ENCODE data around the gene KLK13. TPM values are rescaled to one million over a fixed set of nuclear protein-coding genes. Genes with fewer than 3 reads are reported as not detected.

The KLK13 gene
- total and polyA plus RNA-seq, 2 of the 13 experiments (the other 11 are each of a cell fraction or from before 2014, with no cell fraction given) = 0.09 TPM; not detected in 1

DNA sequence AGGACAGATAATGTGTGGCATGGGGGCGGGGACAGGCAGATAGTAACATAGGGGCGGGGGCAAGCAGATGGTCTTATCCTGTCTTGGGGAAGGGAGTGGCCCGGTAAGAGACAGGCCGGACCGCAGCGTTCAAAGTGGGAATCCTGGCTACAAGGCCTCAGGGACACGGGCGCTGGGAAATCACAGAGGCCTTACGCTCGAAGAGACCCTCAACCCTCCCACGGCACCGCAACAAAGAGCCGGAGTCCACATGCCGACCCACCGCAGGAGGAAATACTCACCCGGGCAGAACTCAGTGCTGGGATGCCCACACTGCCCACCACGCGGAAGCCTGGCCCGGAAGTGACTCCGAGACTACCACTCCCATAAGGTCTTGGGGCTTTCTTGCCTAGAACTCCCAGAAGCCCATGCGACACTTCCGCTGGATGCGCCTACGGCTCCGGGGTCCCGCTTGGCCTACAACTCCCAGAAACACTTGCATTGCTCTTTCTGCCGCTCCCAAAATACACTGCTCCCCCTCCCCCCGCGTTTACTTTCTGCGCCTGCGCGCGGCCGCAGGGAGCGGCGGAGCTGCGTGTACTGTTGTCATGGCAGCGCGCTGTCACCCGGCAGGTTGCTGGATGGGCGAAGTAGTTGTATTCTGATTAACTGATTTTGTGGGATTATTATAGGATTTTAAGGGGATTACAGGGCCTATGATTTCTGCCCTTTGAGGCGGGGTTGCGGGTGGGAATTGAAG lies 43.3 kb upstream of the KLK13 start, which contains the start of gene CTU1 (continued):
- TF ChIP-seq, protein P1, sequence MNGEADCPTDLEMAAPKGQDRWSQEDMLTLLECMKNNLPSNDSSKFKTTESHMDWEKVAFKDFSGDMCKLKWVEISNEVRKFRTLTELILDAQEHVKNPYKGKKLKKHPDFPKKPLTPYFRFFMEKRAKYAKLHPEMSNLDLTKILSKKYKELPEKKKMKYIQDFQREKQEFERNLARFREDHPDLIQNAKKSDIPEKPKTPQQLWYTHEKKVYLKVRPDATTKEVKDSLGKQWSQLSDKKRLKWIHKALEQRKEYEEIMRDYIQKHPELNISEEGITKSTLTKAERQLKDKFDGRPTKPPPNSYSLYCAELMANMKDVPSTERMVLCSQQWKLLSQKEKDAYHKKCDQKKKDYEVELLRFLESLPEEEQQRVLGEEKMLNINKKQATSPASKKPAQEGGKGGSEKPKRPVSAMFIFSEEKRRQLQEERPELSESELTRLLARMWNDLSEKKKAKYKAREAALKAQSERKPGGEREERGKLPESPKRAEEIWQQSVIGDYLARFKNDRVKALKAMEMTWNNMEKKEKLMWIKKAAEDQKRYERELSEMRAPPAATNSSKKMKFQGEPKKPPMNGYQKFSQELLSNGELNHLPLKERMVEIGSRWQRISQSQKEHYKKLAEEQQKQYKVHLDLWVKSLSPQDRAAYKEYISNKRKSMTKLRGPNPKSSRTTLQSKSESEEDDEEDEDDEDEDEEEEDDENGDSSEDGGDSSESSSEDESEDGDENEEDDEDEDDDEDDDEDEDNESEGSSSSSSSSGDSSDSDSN (CRISPR knock-in tag; IDR thresholded peaks at IDR 0.05) = peak; percentile 25; the same call in 1 of the 2 replicates
- TF ChIP-seq ZNF746 (CRISPR knock-in tag; IDR thresholded peaks at IDR 0.05) (no peak), HOXA5 (CRISPR knock-in tag; IDR thresholded peaks at IDR 0.05) (0 out of 2 replicates have a peak, but pooled peaks have one; percentile 35), XRCC5 (optimal IDR thresholded peaks at IDR 0.05; ENCODE audit: low read length) (peak; percentile 32), DNMT3B (CRISPR knock-in tag; conservative IDR thresholded peaks at IDR 0.05) (no peak), SMYD3 (CRISPR knock-in tag; IDR thresholded peaks at IDR 0.05) (no peak), SOX5 (CRISPR knock-in tag; IDR thresholded peaks at IDR 0.05; ENCODE audit: borderline replicate concordance) (peak; percentile 22; the same call in 1 of the 2 replicates), MIER3 (CRISPR knock-in tag; IDR thresholded peaks at IDR 0.05; ENCODE audit: borderline replicate concordance) (peak; percentile 84), ZNF292 (CRISPR knock-in tag; IDR thresholded peaks at IDR 0.05; ENCODE audit: borderline replicate concordance, low read depth) (no peak), NR2F2 (IDR thresholded peaks at IDR 0.05; ENCODE audit: borderline replicate concordance, low read depth) (no peak), STAG1 (CRISPR knock-in tag; IDR thresholded peaks at IDR 0.05) (no peak), KLF11 (CRISPR knock-in tag; IDR thresholded peaks at IDR 0.05) (no peak)
- TF ChIP-seq, protein P2, sequence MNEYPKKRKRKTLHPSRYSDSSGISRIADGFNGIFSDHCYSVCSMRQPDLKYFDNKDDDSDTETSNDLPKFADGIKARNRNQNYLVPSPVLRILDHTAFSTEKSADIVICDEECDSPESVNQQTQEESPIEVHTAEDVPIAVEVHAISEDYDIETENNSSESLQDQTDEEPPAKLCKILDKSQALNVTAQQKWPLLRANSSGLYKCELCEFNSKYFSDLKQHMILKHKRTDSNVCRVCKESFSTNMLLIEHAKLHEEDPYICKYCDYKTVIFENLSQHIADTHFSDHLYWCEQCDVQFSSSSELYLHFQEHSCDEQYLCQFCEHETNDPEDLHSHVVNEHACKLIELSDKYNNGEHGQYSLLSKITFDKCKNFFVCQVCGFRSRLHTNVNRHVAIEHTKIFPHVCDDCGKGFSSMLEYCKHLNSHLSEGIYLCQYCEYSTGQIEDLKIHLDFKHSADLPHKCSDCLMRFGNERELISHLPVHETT (CRISPR knock-in tag; conservative IDR thresholded peaks at IDR 0.05) = peak; percentile 71; the same call in 1 of the 2 replicates
- TF ChIP-seq, protein P3, sequence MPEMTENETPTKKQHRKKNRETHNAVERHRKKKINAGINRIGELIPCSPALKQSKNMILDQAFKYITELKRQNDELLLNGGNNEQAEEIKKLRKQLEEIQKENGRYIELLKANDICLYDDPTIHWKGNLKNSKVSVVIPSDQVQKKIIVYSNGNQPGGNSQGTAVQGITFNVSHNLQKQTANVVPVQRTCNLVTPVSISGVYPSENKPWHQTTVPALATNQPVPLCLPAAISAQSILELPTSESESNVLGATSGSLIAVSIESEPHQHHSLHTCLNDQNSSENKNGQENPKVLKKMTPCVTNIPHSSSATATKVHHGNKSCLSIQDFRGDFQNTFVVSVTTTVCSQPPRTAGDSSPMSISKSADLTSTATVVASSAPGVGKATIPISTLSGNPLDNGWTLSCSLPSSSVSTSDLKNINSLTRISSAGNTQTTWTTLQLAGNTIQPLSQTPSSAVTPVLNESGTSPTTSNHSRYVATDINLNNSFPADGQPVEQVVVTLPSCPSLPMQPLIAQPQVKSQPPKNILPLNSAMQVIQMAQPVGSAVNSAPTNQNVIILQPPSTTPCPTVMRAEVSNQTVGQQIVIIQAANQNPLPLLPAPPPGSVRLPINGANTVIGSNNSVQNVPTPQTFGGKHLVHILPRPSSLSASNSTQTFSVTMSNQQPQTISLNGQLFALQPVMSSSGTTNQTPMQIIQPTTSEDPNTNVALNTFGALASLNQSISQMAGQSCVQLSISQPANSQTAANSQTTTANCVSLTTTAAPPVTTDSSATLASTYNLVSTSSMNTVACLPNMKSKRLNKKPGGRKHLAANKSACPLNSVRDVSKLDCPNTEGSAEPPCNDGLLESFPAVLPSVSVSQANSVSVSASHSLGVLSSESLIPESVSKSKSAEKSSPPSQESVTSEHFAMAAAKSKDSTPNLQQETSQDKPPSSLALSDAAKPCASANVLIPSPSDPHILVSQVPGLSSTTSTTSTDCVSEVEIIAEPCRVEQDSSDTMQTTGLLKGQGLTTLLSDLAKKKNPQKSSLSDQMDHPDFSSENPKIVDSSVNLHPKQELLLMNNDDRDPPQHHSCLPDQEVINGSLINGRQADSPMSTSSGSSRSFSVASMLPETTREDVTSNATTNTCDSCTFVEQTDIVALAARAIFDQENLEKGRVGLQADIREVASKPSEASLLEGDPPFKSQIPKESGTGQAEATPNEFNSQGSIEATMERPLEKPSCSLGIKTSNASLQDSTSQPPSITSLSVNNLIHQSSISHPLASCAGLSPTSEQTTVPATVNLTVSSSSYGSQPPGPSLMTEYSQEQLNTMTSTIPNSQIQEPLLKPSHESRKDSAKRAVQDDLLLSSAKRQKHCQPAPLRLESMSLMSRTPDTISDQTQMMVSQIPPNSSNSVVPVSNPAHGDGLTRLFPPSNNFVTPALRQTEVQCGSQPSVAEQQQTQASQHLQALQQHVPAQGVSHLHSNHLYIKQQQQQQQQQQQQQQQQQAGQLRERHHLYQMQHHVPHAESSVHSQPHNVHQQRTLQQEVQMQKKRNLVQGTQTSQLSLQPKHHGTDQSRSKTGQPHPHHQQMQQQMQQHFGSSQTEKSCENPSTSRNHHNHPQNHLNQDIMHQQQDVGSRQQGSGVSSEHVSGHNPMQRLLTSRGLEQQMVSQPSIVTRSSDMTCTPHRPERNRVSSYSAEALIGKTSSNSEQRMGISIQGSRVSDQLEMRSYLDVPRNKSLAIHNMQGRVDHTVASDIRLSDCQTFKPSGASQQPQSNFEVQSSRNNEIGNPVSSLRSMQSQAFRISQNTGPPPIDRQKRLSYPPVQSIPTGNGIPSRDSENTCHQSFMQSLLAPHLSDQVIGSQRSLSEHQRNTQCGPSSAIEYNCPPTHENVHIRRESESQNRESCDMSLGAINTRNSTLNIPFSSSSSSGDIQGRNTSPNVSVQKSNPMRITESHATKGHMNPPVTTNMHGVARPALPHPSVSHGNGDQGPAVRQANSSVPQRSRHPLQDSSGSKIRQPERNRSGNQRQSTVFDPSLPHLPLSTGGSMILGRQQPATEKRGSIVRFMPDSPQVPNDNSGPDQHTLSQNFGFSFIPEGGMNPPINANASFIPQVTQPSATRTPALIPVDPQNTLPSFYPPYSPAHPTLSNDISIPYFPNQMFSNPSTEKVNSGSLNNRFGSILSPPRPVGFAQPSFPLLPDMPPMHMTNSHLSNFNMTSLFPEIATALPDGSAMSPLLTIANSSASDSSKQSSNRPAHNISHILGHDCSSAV (CRISPR knock-in tag; IDR thresholded peaks at IDR 0.05; ENCODE audit: borderline replicate concordance) = no peak
- TF ChIP-seq, protein P4, sequence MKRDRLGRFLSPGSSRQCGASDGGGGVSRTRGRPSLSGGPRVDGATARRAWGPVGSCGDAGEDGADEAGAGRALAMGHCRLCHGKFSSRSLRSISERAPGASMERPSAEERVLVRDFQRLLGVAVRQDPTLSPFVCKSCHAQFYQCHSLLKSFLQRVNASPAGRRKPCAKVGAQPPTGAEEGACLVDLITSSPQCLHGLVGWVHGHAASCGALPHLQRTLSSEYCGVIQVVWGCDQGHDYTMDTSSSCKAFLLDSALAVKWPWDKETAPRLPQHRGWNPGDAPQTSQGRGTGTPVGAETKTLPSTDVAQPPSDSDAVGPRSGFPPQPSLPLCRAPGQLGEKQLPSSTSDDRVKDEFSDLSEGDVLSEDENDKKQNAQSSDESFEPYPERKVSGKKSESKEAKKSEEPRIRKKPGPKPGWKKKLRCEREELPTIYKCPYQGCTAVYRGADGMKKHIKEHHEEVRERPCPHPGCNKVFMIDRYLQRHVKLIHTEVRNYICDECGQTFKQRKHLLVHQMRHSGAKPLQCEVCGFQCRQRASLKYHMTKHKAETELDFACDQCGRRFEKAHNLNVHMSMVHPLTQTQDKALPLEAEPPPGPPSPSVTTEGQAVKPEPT (CRISPR knock-in tag; IDR thresholded peaks at IDR 0.05; ENCODE audit: low read depth) = no peak
